Measurements from ENCODE around the gene FIGLA. TPM values are rescaled to one million over a fixed set of nuclear protein-coding genes. Genes with fewer than 3 reads are reported as not detected.

Gene FIGLA
- total RNA-seq, 1 donor from 2014 or later: not detected

DNA sequence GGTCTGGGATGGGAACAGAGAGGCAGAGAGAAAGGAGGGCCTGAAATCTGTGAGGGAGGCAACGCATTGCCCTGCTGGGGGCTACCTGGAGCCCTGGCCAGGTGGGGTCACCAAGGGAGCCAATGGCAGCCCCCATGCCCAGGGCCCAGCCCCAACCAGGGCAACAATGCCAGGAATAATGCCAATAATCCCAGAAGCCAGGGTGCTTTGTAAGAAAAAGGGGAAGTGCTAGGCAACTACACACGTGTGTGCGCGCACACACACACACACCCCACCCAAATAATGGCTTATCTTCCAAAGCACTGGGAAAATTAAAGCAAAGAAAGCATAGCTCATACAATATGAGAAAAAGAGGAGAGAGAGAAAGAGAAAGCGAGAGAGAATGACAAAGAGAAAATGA lies 36.9 kb upstream of the FIGLA start:
- H3K27ac Mint-ChIP-seq: peak overlapping the region; percentile 83
- H3K4me3 Mint-ChIP-seq: no peak overlapping the region
- H3K36me3 Mint-ChIP-seq (ENCODE audit: low read depth): no peaks in the 10 kb centered on the region
- peaks cover 36% of the 10 kb centered on the region for H3K4me1 Mint-ChIP-seq (ENCODE audit: low read depth)
- H3K27me3 Mint-ChIP-seq (ENCODE audit: insufficient read depth): no peaks in the 10 kb centered on the region
- H3K9me3 Mint-ChIP-seq: no peaks in the 10 kb centered on the region
- intact Hi-C loops (cut with micrococcal nuclease): loop anchor here (2.0 kb wide), 1 partner anchor 23 kb away; no protein-coding TSS in a partner anchor
- no peak for DNase-seq (ENCODE audit: low spot score)

DNA sequence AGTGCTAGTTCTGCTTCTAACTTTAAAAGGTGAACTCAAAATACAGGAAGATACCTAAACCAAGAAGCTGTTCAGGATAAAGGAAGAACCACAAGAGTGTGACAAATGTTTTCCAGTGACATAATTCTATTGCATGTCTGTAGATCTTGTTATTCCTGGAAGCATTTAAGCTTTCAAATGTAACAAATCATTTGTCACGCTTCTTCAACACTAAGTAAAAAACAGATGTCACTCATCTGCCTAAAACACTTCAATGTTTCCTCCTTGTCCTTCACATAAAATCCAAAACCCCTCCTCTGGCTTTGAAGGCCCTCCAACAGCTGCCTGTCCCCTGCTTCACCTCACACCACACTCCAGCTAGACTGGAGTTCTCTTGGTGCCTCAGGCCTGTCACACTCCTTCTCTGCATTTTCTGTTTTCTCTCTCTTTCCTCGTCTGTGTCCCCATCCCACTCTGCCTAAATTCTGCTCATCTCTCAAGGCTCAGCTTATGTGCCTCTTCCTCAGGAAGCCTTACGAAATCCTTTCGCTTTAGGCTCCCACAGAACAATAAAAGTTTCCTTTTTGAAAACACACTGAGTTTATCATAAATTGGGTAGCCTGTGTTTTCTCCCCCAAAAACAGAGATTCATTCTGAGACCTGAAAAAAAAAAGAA lies 36.4 kb upstream of the FIGLA start:
- Mint-ChIP-seq H3K4me3 (peak overlapping the region; percentile 19), H3K9me3 (no peaks in the 10 kb centered on the region), H3K4me1 (ENCODE audit: low read depth) (peaks cover 36% of the 10 kb centered on the region), H3K27ac (peak overlapping the region; percentile 83), H3K27me3 (ENCODE audit: insufficient read depth) (no peaks in the 10 kb centered on the region), H3K36me3 (ENCODE audit: low read depth) (no peaks in the 10 kb centered on the region)
- intact Hi-C loops (cut with micrococcal nuclease): loop anchor here (2.0 kb wide), 1 partner anchor 24 kb away; no protein-coding TSS in a partner anchor
- DNase-seq (ENCODE audit: low spot score): no peak

DNA sequence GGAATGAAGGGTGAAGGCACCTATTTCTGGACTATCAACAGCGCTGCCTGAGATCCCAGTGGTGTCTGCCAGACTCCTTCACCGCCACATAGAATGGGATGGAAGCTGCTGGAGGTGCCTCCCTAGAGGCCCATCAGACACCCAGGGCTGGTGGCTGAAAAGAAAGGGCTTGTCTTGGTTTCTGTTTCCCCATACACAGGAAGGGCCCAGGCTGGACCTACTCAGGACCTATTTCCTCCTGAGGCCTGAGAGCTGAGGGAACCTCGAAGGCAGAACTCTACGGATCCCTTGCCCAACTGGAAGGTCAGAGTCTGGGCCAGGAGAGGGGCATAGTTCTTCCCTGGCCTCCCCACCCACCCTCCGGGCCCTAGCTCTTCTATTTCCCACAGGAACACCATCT lies 32.8 kb upstream of the FIGLA start:
- intact Hi-C loops (cut with micrococcal nuclease): no loop called here
- no peaks in the 10 kb centered on the region for H3K27me3 Mint-ChIP-seq (ENCODE audit: insufficient read depth)

DNA sequence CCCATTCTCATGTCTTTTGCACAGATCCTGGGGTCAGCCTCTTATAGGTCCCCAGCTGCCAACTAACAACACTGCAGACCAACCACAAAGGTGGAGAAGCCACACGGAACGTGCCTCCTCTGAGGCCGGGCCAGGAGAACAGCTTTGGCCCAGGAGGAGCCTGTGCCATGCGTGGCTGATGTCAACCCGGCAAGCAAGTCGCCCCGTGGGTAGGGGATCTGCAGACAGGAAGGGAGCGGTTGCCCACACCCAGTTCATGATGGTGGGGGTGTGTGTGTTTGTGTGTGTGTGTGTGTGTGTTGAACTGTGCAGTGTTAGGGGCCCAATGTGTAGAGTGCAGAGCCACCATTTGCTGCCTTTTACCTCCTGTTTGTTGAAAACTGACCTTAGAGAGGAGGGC lies 32.4 kb upstream of the FIGLA start:
- intact Hi-C loops (cut with micrococcal nuclease): no loop called here
- H3K4me3 Mint-ChIP-seq: no peak overlapping the region
- H3K36me3 Mint-ChIP-seq (ENCODE audit: low read depth): no peaks in the 10 kb centered on the region
- no peaks in the 10 kb centered on the region for H3K27me3 Mint-ChIP-seq (ENCODE audit: insufficient read depth)
- no peak for DNase-seq (ENCODE audit: low spot score)
- no peaks in the 10 kb centered on the region for H3K9me3 Mint-ChIP-seq
- H3K4me1 Mint-ChIP-seq (ENCODE audit: low read depth): peaks cover 31% of the 10 kb centered on the region
- no peak overlapping the region for H3K27ac Mint-ChIP-seq

More for the DNA sequence above, 32.8 kb upstream of the FIGLA start:
- no peak overlapping the region for H3K4me3 Mint-ChIP-seq
- H3K27ac Mint-ChIP-seq: no peak overlapping the region
- peaks cover 31% of the 10 kb centered on the region for H3K4me1 Mint-ChIP-seq (ENCODE audit: low read depth)
- DNase-seq (ENCODE audit: low spot score): no peak
- H3K9me3 Mint-ChIP-seq: no peaks in the 10 kb centered on the region
- H3K36me3 Mint-ChIP-seq (ENCODE audit: low read depth): no peaks in the 10 kb centered on the region

- H3K36me3 Mint-ChIP-seq (ENCODE audit: low read depth): no peaks in the 10 kb centered on the region
- H3K27me3 Mint-ChIP-seq (ENCODE audit: insufficient read depth): no peaks in the 10 kb centered on the region
- intact Hi-C loops (cut with micrococcal nuclease): no loop called here
- no peak within 1 kb of the TSS for H3K27ac Mint-ChIP-seq
- no peak for DNase-seq (ENCODE audit: low spot score)
- no peak within 1 kb of the TSS for H3K4me3 Mint-ChIP-seq
- H3K4me1 Mint-ChIP-seq (ENCODE audit: low read depth): peaks cover 22% of the 10 kb centered on the region
- no peaks in the 10 kb centered on the region for H3K9me3 Mint-ChIP-seq
Observed at GRCh38 chr2:70820499-70820898, 30.1 kb upstream of the FIGLA start, which contains the start of gene CLEC4F. Gene CLEC4F (minus strand): TSS chr2:70820599. CDS start chr2:70820523, 76 bp downstream.

DNA sequence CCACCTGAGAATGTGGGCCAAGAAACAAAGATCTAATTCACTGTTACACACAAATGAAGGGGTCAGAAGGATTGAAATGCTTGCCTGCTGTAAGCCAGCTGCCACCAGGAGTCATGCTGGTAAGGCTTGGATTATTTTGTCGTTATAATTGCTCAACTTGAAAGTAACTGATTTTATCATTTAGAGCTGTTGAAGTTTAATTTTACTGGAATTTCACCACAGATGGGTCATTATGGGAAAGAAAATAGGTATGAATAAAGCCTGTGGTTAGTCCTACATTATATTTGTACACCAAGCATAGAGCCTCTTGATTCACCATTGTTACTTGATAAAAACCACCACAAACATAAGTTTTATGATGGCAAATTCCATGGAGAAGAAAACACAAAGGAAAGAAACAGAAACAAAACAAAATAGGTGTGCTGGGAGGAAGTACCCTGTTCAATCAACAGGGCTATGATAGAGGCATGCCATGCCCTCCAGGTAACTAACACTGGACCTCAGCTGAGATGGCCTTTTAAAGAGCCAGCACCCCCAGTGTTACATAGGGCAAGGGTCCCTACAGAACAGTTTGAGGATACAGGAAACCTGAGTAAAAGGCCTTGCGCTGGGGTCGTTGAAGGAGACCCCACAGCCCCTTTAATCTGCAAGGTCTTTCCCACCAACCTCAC lies 27.0 kb upstream of the FIGLA start:
- intact Hi-C loops (cut with micrococcal nuclease): no loop called here
- Mint-ChIP-seq H3K36me3 (ENCODE audit: low read depth) (no peaks in the 10 kb centered on the region), H3K27me3 (ENCODE audit: insufficient read depth) (no peaks in the 10 kb centered on the region), H3K4me3 (no peak overlapping the region), H3K4me1 (ENCODE audit: low read depth) (peaks cover 6% of the 10 kb centered on the region), H3K9me3 (no peaks in the 10 kb centered on the region), H3K27ac (no peak overlapping the region)
- DNase-seq (ENCODE audit: low spot score): no peak

DNA sequence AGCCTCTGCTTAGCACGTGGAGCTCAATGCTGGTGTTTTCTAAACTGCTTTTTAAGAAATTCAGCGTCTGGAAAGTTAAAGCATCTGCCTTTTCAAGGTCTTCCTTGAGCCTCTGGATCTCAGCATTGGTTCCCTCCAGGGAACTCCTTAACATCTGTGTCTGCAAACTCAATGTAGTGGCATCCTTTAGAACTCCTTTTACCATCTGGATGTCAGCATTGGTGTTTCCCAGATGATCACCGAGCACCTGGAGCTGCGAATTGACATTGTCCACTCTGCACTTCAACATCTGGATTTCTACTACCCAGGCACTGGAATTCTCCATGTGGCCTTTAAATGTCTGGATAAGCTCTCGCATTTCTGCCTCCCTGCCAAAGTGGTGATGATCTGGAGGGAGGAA lies 26.3 kb upstream of the FIGLA start:
- intact Hi-C loops (cut with micrococcal nuclease): no loop called here
- no peaks in the 10 kb centered on the region for H3K9me3 Mint-ChIP-seq
- DNase-seq (ENCODE audit: low spot score): no peak
- no peaks in the 10 kb centered on the region for H3K27me3 Mint-ChIP-seq (ENCODE audit: insufficient read depth)
- H3K4me3 Mint-ChIP-seq: no peak overlapping the region
- no peak overlapping the region for H3K27ac Mint-ChIP-seq
- no peaks in the 10 kb centered on the region for H3K36me3 Mint-ChIP-seq (ENCODE audit: low read depth)
- peaks cover 6% of the 10 kb centered on the region for H3K4me1 Mint-ChIP-seq (ENCODE audit: low read depth)

- Mint-ChIP-seq H3K27ac (no peak overlapping the region), H3K4me3 (no peak overlapping the region), H3K4me1 (ENCODE audit: low read depth) (no peaks in the 10 kb centered on the region), H3K36me3 (ENCODE audit: low read depth) (no peaks in the 10 kb centered on the region), H3K27me3 (ENCODE audit: insufficient read depth) (no peaks in the 10 kb centered on the region), H3K9me3 (no peaks in the 10 kb centered on the region)
- DNase-seq (ENCODE audit: low spot score): no peak
- intact Hi-C loops (cut with micrococcal nuclease): no loop called here
Observed at GRCh38 chr2:70808983-70809958, 18.8 kb upstream of the FIGLA start.

- H3K27me3 Mint-ChIP-seq (ENCODE audit: insufficient read depth): no peaks in the 10 kb centered on the region
- H3K36me3 Mint-ChIP-seq (ENCODE audit: low read depth): no peaks in the 10 kb centered on the region
- no peak overlapping the region for H3K27ac Mint-ChIP-seq
- H3K9me3 Mint-ChIP-seq: no peaks in the 10 kb centered on the region
- no peaks in the 10 kb centered on the region for H3K4me1 Mint-ChIP-seq (ENCODE audit: low read depth)
- H3K4me3 Mint-ChIP-seq: no peak overlapping the region
- intact Hi-C loops (cut with micrococcal nuclease): no loop called here
- no peak for DNase-seq (ENCODE audit: low spot score)
Observed at GRCh38 chr2:70807828-70808118, 17.3 kb upstream of the FIGLA start.

DNA sequence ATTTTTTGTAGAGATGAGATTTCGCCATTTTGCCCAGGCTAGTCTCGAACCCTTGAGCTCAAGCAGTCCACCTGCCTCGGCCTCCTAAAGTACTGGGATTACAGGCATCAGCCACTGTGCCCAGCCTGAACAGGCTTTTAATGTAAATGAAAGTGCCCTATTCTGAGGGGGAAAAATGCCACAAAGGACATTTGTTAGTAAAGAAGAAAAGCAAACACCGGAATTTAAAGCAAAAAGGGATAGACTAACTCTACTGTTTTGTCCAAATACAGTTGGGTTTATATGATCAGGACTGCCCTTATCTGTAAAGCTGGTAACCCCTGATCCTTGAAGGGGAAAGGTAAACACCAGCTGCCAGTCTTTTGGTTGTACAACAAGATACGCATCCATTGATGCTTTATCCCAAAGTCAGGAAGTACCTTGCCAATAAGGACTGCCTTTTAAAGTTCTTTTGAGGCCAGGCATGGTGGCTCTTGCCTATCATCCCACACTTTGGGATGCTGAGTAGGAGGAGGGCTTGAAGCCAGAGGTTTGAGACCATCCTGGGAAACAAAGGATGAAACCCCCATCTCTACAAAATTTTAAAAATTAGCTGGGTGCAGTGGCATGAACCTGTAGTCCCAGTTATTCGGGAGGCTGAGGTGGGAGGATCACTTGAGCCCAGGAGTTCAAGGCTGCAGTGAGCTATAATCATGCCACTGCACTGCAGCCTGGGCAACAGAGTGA lies 16.8 kb upstream of the FIGLA start:
- no peaks in the 10 kb centered on the region for H3K9me3 Mint-ChIP-seq
- H3K27me3 Mint-ChIP-seq (ENCODE audit: insufficient read depth): no peaks in the 10 kb centered on the region
- DNase-seq (ENCODE audit: low spot score): no peak
- no peak overlapping the region for H3K27ac Mint-ChIP-seq
- intact Hi-C loops (cut with micrococcal nuclease): no loop called here
- H3K4me3 Mint-ChIP-seq: no peak overlapping the region
- no peaks in the 10 kb centered on the region for H3K36me3 Mint-ChIP-seq (ENCODE audit: low read depth)
- no peaks in the 10 kb centered on the region for H3K4me1 Mint-ChIP-seq (ENCODE audit: low read depth)

DNA sequence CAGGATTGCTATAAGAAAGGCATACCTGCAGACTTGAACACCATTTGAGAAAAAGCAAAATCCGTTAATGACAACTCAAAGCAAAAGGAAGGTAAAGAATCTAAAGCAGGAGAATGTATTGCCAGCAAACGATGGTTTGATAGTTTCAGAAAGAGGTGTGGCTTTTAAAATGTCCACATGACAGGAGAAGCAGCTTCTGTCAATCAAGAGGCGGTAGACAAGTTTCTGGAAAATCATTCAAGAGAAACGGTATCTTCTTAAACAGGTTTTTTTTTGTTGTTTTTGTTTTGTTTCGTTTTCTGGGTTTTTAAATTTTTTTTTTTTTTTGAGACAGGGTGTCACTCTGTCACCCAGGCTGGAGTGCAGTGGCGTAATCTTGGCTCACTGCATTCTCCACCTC lies 16.2 kb upstream of the FIGLA start:
- Mint-ChIP-seq H3K9me3 (no peaks in the 10 kb centered on the region), H3K4me1 (ENCODE audit: low read depth) (no peaks in the 10 kb centered on the region), H3K27me3 (ENCODE audit: insufficient read depth) (no peaks in the 10 kb centered on the region), H3K27ac (no peak overlapping the region), H3K4me3 (no peak overlapping the region), H3K36me3 (ENCODE audit: low read depth) (no peaks in the 10 kb centered on the region)
- DNase-seq (ENCODE audit: low spot score): no peak
- intact Hi-C loops (cut with micrococcal nuclease): no loop called here

DNA sequence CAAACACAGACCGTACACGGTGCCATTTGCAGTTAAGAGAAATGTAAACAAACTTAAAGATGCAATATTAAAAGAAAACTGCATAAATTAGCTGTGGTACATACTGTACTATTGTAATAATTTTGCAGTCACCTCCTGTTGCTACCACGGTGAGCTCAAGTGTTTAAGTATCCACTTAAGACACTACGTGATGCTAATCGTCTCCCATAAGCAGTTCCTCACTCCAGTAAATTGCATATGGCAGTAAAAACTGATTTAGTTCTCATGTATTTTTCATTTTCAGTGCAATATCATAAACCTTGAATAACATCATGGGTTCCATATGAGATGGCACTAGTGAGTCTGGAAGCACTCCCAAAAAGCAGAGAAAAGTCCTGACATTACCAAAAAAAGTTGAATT lies 15.6 kb upstream of the FIGLA start:
- Mint-ChIP-seq H3K4me1 (ENCODE audit: low read depth) (no peaks in the 10 kb centered on the region), H3K9me3 (no peaks in the 10 kb centered on the region), H3K27ac (no peak overlapping the region), H3K27me3 (ENCODE audit: insufficient read depth) (no peaks in the 10 kb centered on the region), H3K36me3 (ENCODE audit: low read depth) (no peaks in the 10 kb centered on the region), H3K4me3 (no peak overlapping the region)
- intact Hi-C loops (cut with micrococcal nuclease): no loop called here
- no peak for DNase-seq (ENCODE audit: low spot score)
